HG03196 (cell line): ENCODE measurements around the gene FIGLA.

ENCODE experiments used
- ATAC-seq: cut with Tn5 transposase; IDR thresholded peaks from one replicate; pipeline ENCODE4 v1.9.1; 2021; ENCODE audit not compliant: unreplicated experiment

FIGLA gene

DNA sequence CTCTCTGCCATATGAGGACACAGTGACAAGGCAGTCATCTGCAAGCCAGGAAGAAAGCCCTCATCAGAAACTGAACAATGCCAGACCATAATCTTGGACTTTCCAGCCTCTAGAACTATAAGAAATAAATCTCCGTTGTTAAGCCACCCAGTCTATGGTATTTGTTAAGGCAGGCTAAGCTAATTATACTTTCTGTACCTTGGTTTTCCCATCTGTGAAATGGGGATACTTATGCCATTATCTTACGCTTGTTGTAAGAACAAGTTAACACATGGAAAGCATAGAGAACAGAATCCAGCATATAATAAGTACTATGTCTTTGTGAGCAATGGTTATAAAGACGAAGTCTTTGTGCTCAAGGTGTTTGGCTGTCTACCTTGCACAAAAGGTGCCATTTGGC lies 14.2 kb downstream of the FIGLA start:
- ATAC-seq, result no peak

DNA sequence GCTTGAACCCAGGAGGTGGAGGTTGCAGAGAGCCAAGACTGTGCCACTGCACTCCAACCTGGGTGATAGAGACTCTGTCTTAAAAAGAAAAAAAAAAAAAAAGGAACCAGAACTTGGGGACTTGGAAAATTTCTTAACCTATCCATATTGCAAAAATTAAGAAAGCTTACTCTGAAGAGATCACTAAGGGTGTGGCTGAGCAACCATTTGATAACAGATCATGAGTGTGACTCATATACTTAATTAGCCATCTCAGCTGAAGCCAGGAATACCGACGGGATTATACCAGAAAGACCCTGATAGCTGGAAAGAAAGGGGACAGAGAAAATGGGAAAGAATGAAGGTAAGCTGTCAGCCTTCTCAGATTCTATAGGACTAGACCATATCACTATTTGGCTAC lies 15.3 kb downstream of the FIGLA start:
- no peak for ATAC-seq

DNA sequence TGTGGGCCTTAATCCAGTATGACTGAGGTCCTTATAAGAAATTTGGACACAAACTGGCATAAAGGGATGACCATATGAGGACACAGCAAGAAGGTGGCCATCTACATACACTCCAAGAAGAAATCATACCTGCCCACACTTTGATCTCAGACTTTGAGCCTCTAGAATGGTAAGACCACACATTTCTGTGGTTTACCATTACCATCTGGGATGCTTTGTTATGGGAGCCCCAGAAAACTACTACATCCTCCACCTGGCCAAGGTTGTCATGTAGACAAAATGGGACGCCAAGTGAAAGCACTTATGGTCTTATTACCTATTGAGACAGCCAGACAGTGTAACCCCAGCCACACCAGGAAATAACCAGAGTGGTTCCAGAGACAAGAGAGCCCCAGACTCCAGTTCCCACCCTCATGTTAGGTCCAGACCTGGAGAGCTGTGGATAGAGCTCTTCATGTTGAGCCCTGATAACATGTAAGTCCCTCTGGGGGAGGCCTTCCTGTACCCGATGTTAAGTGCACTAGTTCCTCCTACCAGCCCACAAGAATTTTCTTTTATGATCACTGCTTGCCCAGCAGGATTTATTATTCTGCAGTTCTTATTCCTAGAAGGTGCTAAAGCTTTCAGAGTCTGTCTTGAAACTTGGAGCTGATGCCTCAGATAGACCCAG lies 17.8 kb downstream of the FIGLA start:
- ATAC-seq, result no peak

GRCh38 chr2:70771446-70771845 lies 19.0 kb downstream of the FIGLA start:
- peak; percentile 63 for ATAC-seq

DNA sequence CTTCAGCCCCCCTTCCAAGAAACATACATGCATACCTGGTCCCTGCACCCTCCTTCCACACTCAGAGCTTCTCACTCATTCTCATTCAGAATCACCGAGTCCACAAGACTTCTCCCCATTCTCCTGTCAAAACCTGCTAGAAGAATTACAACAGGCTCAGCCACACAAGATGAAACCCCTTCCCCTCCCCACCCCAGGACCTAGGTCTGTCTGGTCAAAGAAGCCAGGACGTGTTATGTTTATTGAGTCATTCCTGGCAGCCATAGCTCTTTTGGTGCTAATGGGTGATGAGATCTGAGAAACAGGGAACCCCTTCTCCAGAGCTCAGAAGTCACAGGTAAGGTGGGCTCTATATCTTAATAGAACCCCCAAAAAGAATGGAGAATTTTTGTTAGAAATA lies 21.0 kb downstream of the FIGLA start:
- no peak for ATAC-seq

GRCh38 chr2:70768590-70769085 lies 21.8 kb downstream of the FIGLA start:
- no peak for ATAC-seq

DNA sequence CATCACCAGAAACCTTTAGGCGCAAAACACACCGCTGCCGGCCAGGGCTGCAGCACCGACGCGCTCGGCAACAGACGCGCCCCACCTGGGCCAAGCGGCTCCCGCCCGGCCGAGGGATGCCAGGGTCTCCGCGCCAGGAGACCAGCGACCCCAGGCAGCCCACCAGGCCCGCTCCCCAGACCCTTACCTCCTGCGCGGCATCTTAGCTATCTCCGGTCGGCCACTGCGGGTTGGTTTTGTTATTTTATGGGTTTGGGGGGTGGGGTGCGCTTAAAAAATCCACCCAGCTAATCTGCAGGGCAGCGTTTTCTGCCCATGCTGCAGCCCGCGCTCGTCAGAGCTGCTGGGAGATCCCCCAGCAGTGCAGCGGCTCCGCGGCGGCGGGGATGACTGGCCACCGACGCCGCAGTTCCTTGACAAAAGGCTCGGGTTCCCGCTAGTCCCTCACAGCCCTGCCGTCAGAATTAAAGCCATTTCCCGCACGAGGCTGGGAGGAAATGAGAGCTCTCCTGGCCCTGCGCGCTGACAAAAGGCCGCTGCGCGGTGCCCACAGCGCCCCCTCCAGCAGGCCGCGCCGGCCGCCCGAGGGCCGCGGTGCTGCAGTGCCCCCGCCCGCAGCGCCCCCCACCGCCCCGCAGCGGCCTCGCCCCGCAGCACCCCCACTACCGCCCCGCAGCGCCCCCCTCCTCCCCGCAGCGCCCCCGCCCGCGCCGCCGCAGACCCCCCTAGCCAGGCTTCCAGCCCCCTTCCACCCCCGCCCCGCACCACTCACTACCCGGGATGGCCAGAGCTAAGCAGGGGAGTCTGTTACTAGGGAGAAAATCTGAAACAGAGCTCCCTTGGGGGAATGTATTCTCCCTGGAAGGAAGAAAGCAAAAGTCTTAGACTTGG lies 22.5 kb downstream of the FIGLA start, which contains the start of gene ADD2:
Gene ADD2 (minus strand): TSS at position 502 of the 891 bp plus-strand sequence. CDS start 61,792 bp downstream, outside the sequence.
- no peak for ATAC-seq

- ATAC-seq, result no peak
Observed at GRCh38 chr2:70767079-70767698, 23.3 kb downstream of the FIGLA start.

GRCh38 chr2:70766357-70767078 lies 23.9 kb downstream of the FIGLA start:
- ATAC-seq, result no peak

GRCh38 chr2:70765507-70765906 lies 24.9 kb downstream of the FIGLA start:
- ATAC-seq, result no peak

DNA sequence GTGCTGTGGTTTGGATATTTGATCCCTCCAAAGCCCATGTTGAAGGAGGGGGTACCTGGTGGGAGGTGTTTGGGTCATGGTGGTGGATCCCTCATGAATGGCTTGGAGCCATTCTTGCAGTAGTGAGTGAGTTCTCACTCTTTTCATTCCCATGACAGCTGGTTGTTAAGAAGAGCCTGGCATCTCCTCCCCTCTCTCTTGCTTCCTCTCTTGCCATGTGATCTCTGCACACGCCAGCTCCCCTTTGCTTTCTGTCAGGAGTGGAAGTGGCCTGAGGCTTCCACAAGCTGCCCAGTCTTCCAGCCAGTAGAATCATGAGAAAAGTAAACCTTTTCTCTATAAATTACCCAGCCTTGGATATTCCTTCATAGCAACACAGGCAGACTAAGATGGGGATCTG lies 31.0 kb downstream of the FIGLA start:
- ATAC-seq, result no peak

GRCh38 chr2:70757966-70758365 lies 32.5 kb downstream of the FIGLA start:
- no peak for ATAC-seq

DNA sequence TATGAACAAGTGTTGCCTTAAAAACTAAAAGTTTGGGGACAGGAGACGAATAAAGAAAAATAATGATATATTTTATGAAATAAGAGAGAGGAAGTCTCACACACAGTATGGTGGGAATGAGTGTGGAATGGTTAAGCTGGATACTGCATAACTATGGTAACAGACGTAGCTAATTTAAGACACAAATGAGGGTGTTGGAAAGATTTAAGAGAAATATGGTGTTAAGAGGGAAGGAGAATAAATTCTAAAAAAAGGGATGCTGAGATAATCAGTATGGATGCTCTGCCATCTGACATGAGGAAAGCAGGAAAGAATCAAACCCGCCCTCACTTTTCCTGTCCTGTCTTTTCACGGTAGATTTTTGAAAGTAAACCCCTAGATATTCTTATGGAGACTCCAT lies 33.1 kb downstream of the FIGLA start:
- ATAC-seq, result no peak

DNA sequence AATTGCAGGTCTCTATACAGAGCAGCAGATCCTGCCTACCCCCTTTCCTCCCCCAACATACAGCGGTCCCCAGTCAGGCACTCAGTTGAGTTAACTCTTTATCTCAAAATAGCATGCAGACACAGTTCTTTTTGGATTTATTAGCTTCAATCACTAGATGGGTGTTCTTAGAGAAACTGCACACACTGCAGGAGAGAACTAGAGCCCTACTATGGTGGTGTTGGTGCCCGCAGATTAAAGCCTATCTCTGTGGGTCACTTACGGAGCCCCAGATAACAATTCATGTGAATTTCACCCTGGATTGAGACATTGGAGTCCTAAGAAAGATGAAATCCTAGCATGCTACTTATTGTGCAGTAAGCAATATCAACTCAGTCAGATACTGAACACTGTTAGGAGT lies 34.3 kb downstream of the FIGLA start:
- no peak for ATAC-seq

- no peak for ATAC-seq
Observed at GRCh38 chr2:70753902-70754301, 36.5 kb downstream of the FIGLA start.

DNA sequence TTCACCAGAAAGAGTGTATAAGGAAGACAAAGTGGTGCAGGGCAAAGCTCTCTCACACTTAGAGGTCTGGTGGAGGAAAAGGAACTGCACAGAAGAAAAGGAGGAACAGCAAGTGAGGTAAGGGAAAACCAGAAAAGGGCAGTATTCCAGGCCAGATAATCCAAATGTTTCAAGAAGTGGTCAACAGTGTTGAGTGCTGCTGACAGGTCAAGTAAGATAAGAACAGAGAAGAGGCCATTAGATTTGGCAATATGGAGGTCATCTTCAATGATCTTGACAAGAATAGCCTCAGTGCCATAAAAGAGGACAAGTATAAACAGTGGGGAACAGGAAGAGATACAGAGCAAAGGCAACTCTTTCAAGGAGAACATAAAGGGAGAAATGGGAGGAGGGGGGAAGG lies 37.4 kb downstream of the FIGLA start:
- ATAC-seq, result no peak

DNA sequence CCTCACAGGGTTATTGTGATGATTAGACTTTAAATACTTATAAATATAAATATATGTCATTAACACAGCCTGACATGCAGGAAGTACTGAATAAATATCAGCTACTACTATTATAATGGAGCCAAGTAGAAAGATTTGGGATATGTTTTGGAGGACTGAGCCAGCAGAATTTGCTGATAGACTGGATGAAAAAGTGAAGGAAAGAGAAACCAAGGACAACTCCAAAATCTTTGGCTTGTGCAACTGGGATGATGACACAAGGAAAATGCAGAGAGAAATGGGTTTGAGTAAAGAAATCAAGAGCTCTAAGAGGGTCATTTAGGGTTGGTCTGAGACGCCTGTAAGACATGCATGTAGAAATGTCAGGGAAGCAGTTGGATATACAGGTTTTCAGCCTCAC lies 38.0 kb downstream of the FIGLA start:
- no peak for ATAC-seq

DNA sequence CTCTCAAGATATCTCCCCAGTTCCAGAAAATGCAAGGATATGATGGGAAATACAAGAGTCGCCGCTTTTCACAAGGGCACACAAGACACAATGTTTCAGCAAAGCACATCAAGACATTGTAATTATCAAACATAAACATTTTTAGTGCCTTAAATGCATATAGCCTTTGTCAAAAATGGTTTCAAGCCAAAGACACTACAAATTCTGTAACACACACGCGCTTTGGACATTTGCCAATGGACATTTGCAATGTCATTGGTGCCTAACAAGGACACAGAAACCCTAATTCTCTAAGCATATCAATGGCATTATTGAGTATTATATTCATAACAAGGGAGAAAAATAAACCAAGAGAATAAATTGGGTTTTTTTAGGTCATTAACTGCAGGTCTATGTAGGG lies 38.6 kb downstream of the FIGLA start:
- ATAC-seq, result no peak

DNA sequence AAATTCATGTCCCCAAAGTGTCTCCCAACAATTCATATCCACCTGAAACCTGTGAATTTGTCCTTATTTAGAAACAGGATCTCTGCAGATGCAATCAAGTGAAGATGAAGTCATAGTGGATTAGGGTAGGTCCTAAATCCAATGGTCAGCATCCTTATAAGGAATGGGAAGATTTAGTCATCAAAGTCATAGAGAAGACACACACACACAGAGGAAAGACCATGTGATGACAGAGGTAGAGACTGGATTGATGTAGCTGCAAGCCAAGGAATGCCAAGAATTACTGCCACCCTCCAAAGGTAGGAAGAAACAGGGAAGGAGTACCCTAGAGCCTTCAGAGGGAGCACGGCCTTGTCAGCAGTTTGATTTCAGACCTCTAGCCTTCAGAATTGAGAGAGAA lies 40.1 kb downstream of the FIGLA start:
- no peak for ATAC-seq

DNA sequence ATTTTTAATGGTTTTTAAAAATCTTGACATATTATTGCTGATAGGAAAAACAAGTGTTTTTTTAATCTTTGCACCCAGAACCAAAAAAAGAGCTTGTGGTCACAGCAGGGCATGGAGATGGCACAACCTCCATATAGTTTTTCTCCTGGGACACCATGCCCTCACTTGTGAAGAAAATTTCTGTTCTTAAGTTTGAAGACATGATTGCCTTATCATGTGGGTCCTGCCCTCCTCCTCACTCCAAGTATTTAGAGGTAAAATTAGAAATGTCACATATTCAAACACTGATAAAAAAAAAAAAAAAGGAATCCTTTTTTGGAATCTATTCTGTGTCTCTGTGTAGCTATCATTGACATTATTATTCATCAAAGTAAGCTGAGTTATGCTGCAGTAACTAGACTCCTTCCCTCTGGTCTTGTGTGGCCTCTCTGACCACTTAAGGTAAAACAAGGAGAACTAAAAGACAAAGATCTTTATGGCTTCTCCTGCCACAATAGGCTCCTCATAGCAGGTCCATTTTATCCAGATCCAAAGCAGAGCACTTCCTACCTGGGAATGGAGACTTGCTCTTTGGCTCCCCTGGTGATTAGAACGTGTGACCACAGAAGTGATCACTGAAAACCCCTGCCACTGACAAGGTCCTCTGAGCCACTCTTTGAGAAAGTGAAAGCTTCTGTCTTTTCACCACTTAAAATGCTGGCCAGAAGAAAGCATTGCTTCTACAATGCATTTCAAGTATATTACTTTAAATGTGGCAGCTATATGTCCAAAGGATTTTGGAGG lies 42.2 kb downstream of the FIGLA start:
- ATAC-seq, result no peak
